Stimulated activated CD4-positive, alpha-beta T cell treated with anti-CD3 and anti-CD28 coated beads, Interleukin-1b, Interleukin-23, amount 100 ng/mL, for 24 hours (primary cell): Measurements from ENCODE around the gene CRACR2B.

Experiments
- DNase-seq, 4 experiments: peaks; one replicate each; pipeline ENCODE4 v3.0.0-alpha.2; 2020; ENCODE audit warnings: low read depth in 4 of 4, low spot score in 1 of 4

The CRACR2B gene

GRCh38 chr11:825366-826226, 2.1 kb upstream of the CRACR2B start:
- no peak for DNase-seq

- no peak for DNase-seq
Observed at GRCh38 chr11:826227-826621, 1.5 kb upstream of the CRACR2B start.

- DNase-seq: no peak
Observed at GRCh38 chr11:826836-827145, 928 bp upstream of the CRACR2B start.

- no peak for DNase-seq
Observed at GRCh38 chr11:827146-827896, 398 bp upstream of the CRACR2B start.

- DNase-seq: no peak
Observed at GRCh38 chr11:828506-829175, 922 bp downstream of the CRACR2B start.

GRCh38 chr11:829176-829846, 1.6 kb downstream of the CRACR2B start:
- no peak for DNase-seq

- no peak for DNase-seq
Observed at GRCh38 chr11:829847-830294, 2.2 kb downstream of the CRACR2B start.

GRCh38 chr11:830295-831117, 2.8 kb downstream of the CRACR2B start:
- peak in 1 of 4 experiments; percentile 55 for DNase-seq

- no peak for DNase-seq
Observed at GRCh38 chr11:831118-831864, 3.6 kb downstream of the CRACR2B start.

GRCh38 chr11:831961-832528, 4.3 kb downstream of the CRACR2B start:
- DNase-seq: no peak

GRCh38 chr11:832529-833113, 4.9 kb downstream of the CRACR2B start, which contains the start of gene CD151:
Gene CD151 (plus strand): TSS chr11:832952. CDS start chr11:836070, 3,118 bp downstream.
- peak in 1 of 4 experiments; percentile 36 for DNase-seq

GRCh38 chr11:833114-833791, 5.5 kb downstream of the CRACR2B start:
- DNase-seq: no peak

- DNase-seq: no peak
Observed at GRCh38 chr11:833849-834311, 6.2 kb downstream of the CRACR2B start.

GRCh38 chr11:834371-835316, 6.9 kb downstream of the CRACR2B start:
- DNase-seq: no peak

GRCh38 chr11:836274-836673, 8.6 kb downstream of the CRACR2B start:
- no peak for DNase-seq

- DNase-seq: no peak
Observed at GRCh38 chr11:836700-837099, 9.0 kb downstream of the CRACR2B start.
